D341Med (cell line): ENCODE measurements around the gene NOP9.
A peak's percentile ranks its signal among the peaks of the same experiment; 100 is the strongest.

Experiments used
- DNase-seq: peaks from one replicate; pipeline ENCODE4 v3.0.0; 2012; ENCODE audit warnings: low spot score

NOP9 gene

GRCh38 chr14:24280797-24281460, 18.7 kb upstream of the NOP9 start:
- no peak for DNase-seq

- no peak for DNase-seq
Measured at GRCh38 chr14:24281636-24282035, 18.0 kb upstream of the NOP9 start.

- DNase-seq, result no peak
Measured at GRCh38 chr14:24282736-24283135, 16.9 kb upstream of the NOP9 start.

GRCh38 chr14:24283796-24284460, 15.7 kb upstream of the NOP9 start:
- DNase-seq, result no peak

- no peak for DNase-seq
Measured at GRCh38 chr14:24284501-24285035, 15.1 kb upstream of the NOP9 start.

- no peak for DNase-seq
Measured at GRCh38 chr14:24285351-24285750, 14.3 kb upstream of the NOP9 start.

GRCh38 chr14:24286996-24287395, 12.7 kb upstream of the NOP9 start:
- DNase-seq, result no peak

- no peak for DNase-seq
Measured at GRCh38 chr14:24289649-24290280, 9.9 kb upstream of the NOP9 start.

GRCh38 chr14:24290746-24291145, 8.9 kb upstream of the NOP9 start:
- no peak for DNase-seq

GRCh38 chr14:24291446-24292117, 8.1 kb upstream of the NOP9 start:
- DNase-seq, result no peak

- DNase-seq, result no peak
Measured at GRCh38 chr14:24292118-24292807, 7.4 kb upstream of the NOP9 start.

- no peak for DNase-seq
Measured at GRCh38 chr14:24293525-24293924, 6.1 kb upstream of the NOP9 start.

- peak; percentile 79 for DNase-seq
Measured at GRCh38 chr14:24296341-24297157, 3.1 kb upstream of the NOP9 start.

- DNase-seq, result peak; percentile 45
Measured at GRCh38 chr14:24297190-24297964, 2.3 kb upstream of the NOP9 start.

GRCh38 chr14:24298892-24299254, 777 bp upstream of the NOP9 start:
- no peak for DNase-seq

GRCh38 chr14:24300326-24300980, 803 bp downstream of the NOP9 start:
- no peak for DNase-seq

GRCh38 chr14:24304019-24304387, 4.4 kb downstream of the NOP9 start:
- DNase-seq, result no peak

- DNase-seq, result no peak
Measured at GRCh38 chr14:24307156-24307574, 7.5 kb downstream of the NOP9 start.

GRCh38 chr14:24307575-24308341, 8.1 kb downstream of the NOP9 start, which contains the start of gene CIDEB:
TSS of gene CIDEB (minus strand) at chr14:24307977. CDS start at chr14:24307858, 119 bp downstream.
- DNase-seq, result peak; percentile 84
